CD14-positive monocyte (primary cell): ENCODE measurements around the gene ZC3H10. TPM values are rescaled to one million over a fixed set of nuclear protein-coding genes. Genes with fewer than 3 reads are reported as not detected.

Experiments used
- DNase-seq, 3 donors: peaks; one replicate each; pipeline ENCODE4 v3.0.0-alpha.2; 2011 to 2022
- H2AFZ ChIP-seq: 2 replicates; pipeline ENCODE4 v1.6.0; 2012; ENCODE audit warnings: mild to moderate bottlenecking, low read depth, low read length, inconsistent platforms; ENCODE audit not compliant: insufficient read depth, poor library complexity, severe bottlenecking
- H3K27ac ChIP-seq, 2 donors: 1 replicate in 1 of 2; 2 replicates in 1 of 2; pipeline ENCODE4 v1.5.1; 2012 to 2013; ENCODE audit warnings: low read length in 2 of 2, control low read depth in 1 of 2, inconsistent platforms in 1 of 2, low read depth in 1 of 2, mild to moderate bottlenecking in 1 of 2
- H3K27me3 ChIP-seq, 2 donors: one replicate each; pipeline versions ENCODE4 v1.6.0 to v1.6.1; 2011 to 2013; ENCODE audit warnings: low read length in 2 of 2; ENCODE audit not compliant: control insufficient read depth in 2 of 2, insufficient read depth in 2 of 2
- H3K36me3 ChIP-seq, 2 donors: replicated peaks in 1 of 2; 1 replicate in 1 of 2; 2 replicates in 1 of 2; pipeline versions ENCODE4 v1.5.1 to v1.6.1; 2012 to 2013; ENCODE audit warnings: low read length in 2 of 2, control low read depth in 1 of 2, inconsistent platforms in 1 of 2, mild to moderate bottlenecking in 1 of 2; ENCODE audit not compliant: insufficient read depth in 2 of 2, control insufficient read depth in 1 of 2
- H3K4me1 ChIP-seq, 2 donors: 1 replicate in 1 of 2; 2 replicates in 1 of 2; pipeline versions ENCODE4 v1.5.1 to v1.6.1; 2012 to 2013; ENCODE audit warnings: low read length in 2 of 2, control low read depth in 1 of 2, inconsistent platforms in 1 of 2, mild to moderate bottlenecking in 1 of 2, moderate library complexity in 1 of 2; ENCODE audit not compliant: insufficient read depth in 2 of 2, control insufficient read depth in 1 of 2
- H3K4me2 ChIP-seq: replicated peaks from 2 replicates; pipeline ENCODE3; 2012; ENCODE audit warnings: low read length, moderate library complexity, mild to moderate bottlenecking; ENCODE audit not compliant: poor library complexity, severe bottlenecking; ENCODE audit errors: extremely low read depth
- H3K4me3 ChIP-seq, 3 experiments: fragments of 200-600 bp in 1 of 3; sonication (generic) in 1 of 3; replicated peaks in 1 of 3; 1 replicate in 2 of 3; 2 replicates in 1 of 3; pipeline ENCODE4 v1.5.1; 2011 to 2013; ENCODE audit warnings: low read length in 3 of 3, mild to moderate bottlenecking in 3 of 3, control low read depth in 2 of 3, low read depth in 2 of 3, inconsistent platforms in 1 of 3, moderate library complexity in 1 of 3
- H3K79me2 ChIP-seq: 2 replicates; pipeline ENCODE4 v1.6.0; 2012; ENCODE audit warnings: mild to moderate bottlenecking, control low read depth, inconsistent platforms, low read length, moderate library complexity; ENCODE audit not compliant: insufficient read depth
- H3K9ac ChIP-seq: 2 replicates; pipeline ENCODE4 v1.6.0; 2017; ENCODE audit warnings: low read length, mild to moderate bottlenecking; ENCODE audit not compliant: insufficient read depth, poor library complexity, severe bottlenecking
- H3K9me3 ChIP-seq, 2 donors: replicated peaks in 1 of 2; 1 replicate in 1 of 2; 2 replicates in 1 of 2; pipeline versions ENCODE4 v1.5.1 to v1.6.1; 2012 to 2013; ENCODE audit warnings: low read length in 2 of 2, control low read depth in 1 of 2; ENCODE audit not compliant: control insufficient read depth in 1 of 2, insufficient read depth in 1 of 2
- H4K20me1 ChIP-seq: 2 replicates; pipeline ENCODE4 v1.6.0; 2012; ENCODE audit warnings: mild to moderate bottlenecking, low read length, control low read depth, moderate library complexity; ENCODE audit not compliant: insufficient read depth
- H3K27ac Mint-ChIP-seq, 7 donors: one replicate each; pipeline ENCODE4 v1.8.0; 2020; ENCODE audit warnings: mild to moderate bottlenecking in 7 of 7, mixed read lengths in 7 of 7, moderate library complexity in 6 of 7, inconsistent platforms in 2 of 7
- H3K27me3 Mint-ChIP-seq, 3 donors: one replicate each; pipeline ENCODE4 v1.8.0; 2021 to 2022; ENCODE audit warnings: low read depth in 3 of 3, mild to moderate bottlenecking in 3 of 3, mixed read lengths in 3 of 3, moderate library complexity in 3 of 3, inconsistent platforms in 1 of 3
- H3K36me3 Mint-ChIP-seq, 2 donors: one replicate each; pipeline ENCODE4 v1.8.0; 2020; ENCODE audit warnings: mixed read lengths in 2 of 2, inconsistent platforms in 1 of 2, mild to moderate bottlenecking in 1 of 2
- H3K4me1 Mint-ChIP-seq: one replicate; pipeline ENCODE4 v1.8.0; 2020; ENCODE audit warnings: mild to moderate bottlenecking, mixed read lengths
- H3K4me3 Mint-ChIP-seq, 2 donors: one replicate each; pipeline ENCODE4 v1.8.0; 2020; ENCODE audit warnings: mild to moderate bottlenecking in 2 of 2, mixed read lengths in 2 of 2, moderate library complexity in 1 of 2
- H3K9me3 Mint-ChIP-seq, 7 donors: one replicate each; pipeline ENCODE4 v1.8.0; 2020 to 2022; ENCODE audit warnings: mixed read lengths in 7 of 7, mild to moderate bottlenecking in 6 of 7, moderate library complexity in 6 of 7, inconsistent platforms in 2 of 7
- CTCF ChIP-seq: fragments of 200-600 bp; IDR thresholded peaks from one replicate; pipeline ENCODE4 v1.8.0; 2022; ENCODE audit warnings: antibody characterized with exemption, mild to moderate bottlenecking
- WGBS: methylation state at CpG from one replicate; pipeline ENCODE4 v1.1.5; 2013; ENCODE audit warnings: missing lambda C conversion rate; ENCODE audit not compliant: insufficient coverage; 5-methylcytosine and 5-hydroxymethylcytosine counted together
- intact Hi-C, 2 donors: fragments of 100-400 bp; cut with micrococcal nuclease; formaldehyde crosslinking; loops; one replicate each; pipeline versions ENCODE4 v1.15.0 to v1.15.1; 2023
- polyA plus RNA-seq, 3 donors: library from polyadenylated mRNA; depleted of rRNA in 1 of 3; unstranded in 2 of 3; stranded (reverse) in 1 of 3; fragments of 300-500 nt in 2 of 3; fragments of >200 nt in 1 of 3; fragmentation: Illumina TruSeq in 2 of 3; gene quantifications; 1 replicate in 2 of 3; 2 replicates in 1 of 3; pipeline ENCODE4 v1.2.3, GENCODE V29; 2012 to 2021

The ZC3H10 gene
- polyA plus RNA-seq, 3 donors: 1.7 to 3.1 (median 1.8) TPM

- H3K4me1 Mint-ChIP-seq: peaks cover 66% of the 10 kb centered on the region
- H2AFZ ChIP-seq: no peak overlapping the region
- H3K79me2 ChIP-seq: peaks cover 63% of the 10 kb centered on the region
- peak overlapping the region in 1 of 3 experiments; percentile 99 for H3K4me3 ChIP-seq
- H3K27ac Mint-ChIP-seq: peak overlapping the region; percentile 84 to 94 (median 93)
- peaks cover 11% of the 10 kb centered on the region for H4K20me1 ChIP-seq
- no peaks in the 10 kb centered on the region for H3K9me3 ChIP-seq
- peak overlapping the region; percentile 99 for H3K4me2 ChIP-seq
- H3K9me3 Mint-ChIP-seq: peaks cover 0 to 4% (median 0%) of the 10 kb centered on the region in 7 donors
- peaks cover 24 to 32% of the 10 kb centered on the region in 2 donors for H3K36me3 Mint-ChIP-seq
- H3K27ac ChIP-seq: peak overlapping the region in 1 of 2 donors; percentile 73
- peak; percentile 24 to 60 (median 57) for DNase-seq
- H3K4me1 ChIP-seq: peaks cover 55 to 72% of the 10 kb centered on the region in 2 donors
- no peak for TF ChIP-seq CTCF
- peak overlapping the region in 1 of 2 donors; percentile 98 for H3K4me3 Mint-ChIP-seq
- intact Hi-C loops: loop anchor here (2.0 to 10.0 kb wide), 5 partner anchors 32 to 338 kb away; partner anchors contain the start of genes SPRYD4 (in 2 of the 2), MYL6 (in 1 of the 2), NABP2 (in 1 of the 2) and RNF41 (in 1 of the 2)
- peaks cover 13 to 28% of the 10 kb centered on the region in 2 donors for H3K36me3 ChIP-seq
- H3K9ac ChIP-seq: no peak overlapping the region
- peaks cover 0 to 6% (median 1%) of the 10 kb centered on the region in 3 donors for H3K27me3 Mint-ChIP-seq
- 0% methylated on average over 1 of the region's 3 CpGs for WGBS
- H3K27me3 ChIP-seq: no peaks in the 10 kb centered on the region
Observed at GRCh38 chr12:56126732-56127239, 8.7 kb downstream of the ZC3H10 start.

- H3K9me3 ChIP-seq: no peaks in the 10 kb centered on the region
- H3K27ac Mint-ChIP-seq: peak overlapping the region; percentile 84 to 94 (median 93)
- H3K36me3 ChIP-seq: peaks cover 20 to 28% of the 10 kb centered on the region in 2 donors
- no peak for TF ChIP-seq CTCF
- H4K20me1 ChIP-seq: peaks cover 5% of the 10 kb centered on the region
- H3K27ac ChIP-seq: peak overlapping the region; percentile 54 to 73
- H3K4me3 Mint-ChIP-seq: peak overlapping the region; percentile 95 to 98
- WGBS: 0% methylated on average over 2 of the region's 8 CpGs
- H3K4me3 ChIP-seq: peak overlapping the region; percentile 21 to 99 (median 25)
- H3K9ac ChIP-seq: no peak overlapping the region
- peaks cover 0 to 4% (median 0%) of the 10 kb centered on the region in 7 donors for H3K9me3 Mint-ChIP-seq
- peaks cover 55 to 72% of the 10 kb centered on the region in 2 donors for H3K4me1 ChIP-seq
- peaks cover 65% of the 10 kb centered on the region for H3K4me1 Mint-ChIP-seq
- peak overlapping the region; percentile 99 for H3K4me2 ChIP-seq
- H3K27me3 ChIP-seq: no peaks in the 10 kb centered on the region
- H3K36me3 Mint-ChIP-seq: peaks cover 28 to 34% of the 10 kb centered on the region in 2 donors
- no peak for DNase-seq
- intact Hi-C loops: loop anchor here (2.0 to 10.0 kb wide), 5 partner anchors 31 to 337 kb away; partner anchors contain the start of genes SPRYD4 (in 2 of the 2), MYL6 (in 1 of the 2), NABP2 (in 1 of the 2) and RNF41 (in 1 of the 2)
- peaks cover 0 to 6% (median 1%) of the 10 kb centered on the region in 3 donors for H3K27me3 Mint-ChIP-seq
- peaks cover 57% of the 10 kb centered on the region for H3K79me2 ChIP-seq
- H2AFZ ChIP-seq: no peak overlapping the region
Observed at GRCh38 chr12:56127485-56127887, 9.4 kb downstream of the ZC3H10 start.
